Right lobe of liver (tissue), 4 donors: ENCODE data around the gene CACNA2D2.

ENCODE experiments used
- POLR2A ChIP-seq: fragments of 450-650 bp; IDR thresholded peaks from one replicate; pipeline ENCODE4 v1.6.1; 2017; ENCODE audit warnings: antibody characterized with exemption, mild to moderate bottlenecking
- TF ChIP-seq, protein P1 (sequence below), 4 donors: fragments of 200-600 bp in 3 of 4; fragments of 450-650 bp in 1 of 4; IDR thresholded peaks; one replicate each; pipeline versions ENCODE4 v1.5.1 to v1.8.0; 2016 to 2022; ENCODE audit warnings: antibody characterized with exemption in 4 of 4, mild to moderate bottlenecking in 2 of 4
- donor health status: DM: no; HTN: no; CAD: no.
- donor health status: DM: no; HTN: no; CAD: no.
- donor health status: DM: no; HTN: yes; CAD: no.

DNA sequence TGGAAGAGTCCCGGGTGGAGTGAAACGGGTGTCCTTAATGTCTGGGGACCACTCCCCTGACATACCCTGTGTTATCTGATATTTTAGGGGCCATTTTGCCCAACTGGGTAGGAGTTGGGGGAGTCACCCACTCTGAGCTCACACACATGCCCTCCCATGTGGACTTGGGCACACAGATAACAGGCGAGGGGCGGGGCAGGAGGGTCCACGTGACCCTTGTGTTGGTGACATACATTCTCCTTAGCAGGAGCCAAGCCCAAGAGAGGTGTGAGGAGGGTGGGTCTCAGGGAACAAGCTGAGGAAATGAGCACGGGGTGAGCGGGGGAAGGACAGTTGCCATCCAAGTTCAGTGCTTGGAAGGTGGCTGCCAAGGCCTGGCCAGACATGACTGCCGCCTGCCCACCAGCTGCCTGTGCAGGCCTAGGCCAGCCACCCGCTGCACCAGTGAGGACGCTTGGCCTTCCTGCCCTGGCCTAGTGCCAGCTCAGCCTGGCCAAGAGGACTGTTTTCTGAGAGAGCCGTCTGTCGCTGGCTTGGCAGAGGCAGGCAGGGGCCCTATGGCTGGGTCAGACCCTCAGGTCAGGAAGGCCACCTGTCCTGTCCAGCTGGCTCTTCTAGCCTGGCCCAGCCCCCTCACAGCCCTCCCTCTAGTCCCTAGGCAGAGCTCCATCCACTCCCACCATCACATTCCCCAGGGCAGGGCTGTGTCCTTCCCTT lies 112.8 kb downstream of the CACNA2D2 start:
- TF ChIP-seq, protein P1, sequence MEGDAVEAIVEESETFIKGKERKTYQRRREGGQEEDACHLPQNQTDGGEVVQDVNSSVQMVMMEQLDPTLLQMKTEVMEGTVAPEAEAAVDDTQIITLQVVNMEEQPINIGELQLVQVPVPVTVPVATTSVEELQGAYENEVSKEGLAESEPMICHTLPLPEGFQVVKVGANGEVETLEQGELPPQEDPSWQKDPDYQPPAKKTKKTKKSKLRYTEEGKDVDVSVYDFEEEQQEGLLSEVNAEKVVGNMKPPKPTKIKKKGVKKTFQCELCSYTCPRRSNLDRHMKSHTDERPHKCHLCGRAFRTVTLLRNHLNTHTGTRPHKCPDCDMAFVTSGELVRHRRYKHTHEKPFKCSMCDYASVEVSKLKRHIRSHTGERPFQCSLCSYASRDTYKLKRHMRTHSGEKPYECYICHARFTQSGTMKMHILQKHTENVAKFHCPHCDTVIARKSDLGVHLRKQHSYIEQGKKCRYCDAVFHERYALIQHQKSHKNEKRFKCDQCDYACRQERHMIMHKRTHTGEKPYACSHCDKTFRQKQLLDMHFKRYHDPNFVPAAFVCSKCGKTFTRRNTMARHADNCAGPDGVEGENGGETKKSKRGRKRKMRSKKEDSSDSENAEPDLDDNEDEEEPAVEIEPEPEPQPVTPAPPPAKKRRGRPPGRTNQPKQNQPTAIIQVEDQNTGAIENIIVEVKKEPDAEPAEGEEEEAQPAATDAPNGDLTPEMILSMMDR (IDR thresholded peaks at IDR 0.05), result no peak
- no peak for TF ChIP-seq POLR2A
